Hematopoietic multipotent progenitor cell treated with erythropoietin and hydrocortisone succinate and interleukin-3 and kit ligand, for 8 days (in vitro differentiated cells): ENCODE measurements around the gene UCN2.
"Not testable (repeated sequence)": the region's sequence is repeated elsewhere in the genome, so short reads cannot be mapped to it uniquely, and the experiment has no call there.

Experiments
- DNase-seq: peaks from one replicate; pipeline ENCODE4 v3.0.0-alpha.2; 2015

The UCN2 gene

DNA sequence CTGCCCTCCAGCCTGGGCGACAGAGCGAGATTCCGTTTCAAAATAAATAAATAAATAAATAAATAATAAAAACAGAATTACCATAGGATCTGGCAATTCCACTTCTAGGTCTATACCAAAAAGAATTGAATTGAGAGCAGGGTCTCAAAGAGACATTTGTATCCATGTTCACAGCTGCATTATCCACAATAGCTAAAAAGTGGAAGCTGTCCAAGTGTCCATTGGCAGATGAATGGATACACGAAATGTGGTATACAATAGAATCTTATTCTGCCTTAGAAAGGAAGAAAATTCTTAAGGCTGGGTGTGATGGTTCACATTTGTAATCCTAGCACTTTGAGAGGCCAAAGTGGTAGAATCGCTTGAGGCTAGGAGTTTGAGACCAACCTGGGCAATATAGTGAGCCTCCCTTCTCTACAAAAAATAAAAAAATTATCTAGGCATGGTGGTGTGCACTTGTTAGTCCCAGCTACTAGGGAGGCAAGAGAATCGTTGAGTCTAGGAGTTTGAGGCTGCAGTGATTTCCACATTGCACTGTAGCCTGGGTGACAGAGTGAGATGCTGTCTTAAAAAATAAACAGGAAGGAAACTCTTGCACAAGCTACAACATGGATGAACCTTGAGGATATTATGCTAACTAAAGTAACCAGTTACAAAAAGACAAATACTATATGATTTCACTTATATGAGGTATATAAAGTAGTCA lies 31.2 kb downstream of the UCN2 start:
- no peak for DNase-seq

DNA sequence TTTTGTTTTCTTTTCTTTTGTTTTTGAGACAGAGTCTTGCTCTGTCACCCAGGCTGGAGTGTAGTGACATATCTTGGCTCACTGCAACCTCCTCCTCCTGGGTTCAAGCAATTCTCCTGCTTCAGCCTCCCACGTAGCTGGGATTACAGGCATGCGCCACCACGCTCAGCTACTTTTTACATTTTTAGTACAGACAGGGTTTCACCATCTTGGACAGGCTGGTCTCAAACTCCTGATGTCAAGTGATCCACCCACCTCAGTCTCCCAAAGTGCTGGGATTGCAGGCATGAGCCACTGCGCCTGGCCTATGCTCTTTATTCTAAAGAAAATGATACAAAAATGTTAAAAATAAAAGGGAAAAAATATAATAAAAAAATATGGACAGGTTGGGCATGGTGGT lies 32.9 kb downstream of the UCN2 start:
- not testable (repeated sequence) for DNase-seq

DNA sequence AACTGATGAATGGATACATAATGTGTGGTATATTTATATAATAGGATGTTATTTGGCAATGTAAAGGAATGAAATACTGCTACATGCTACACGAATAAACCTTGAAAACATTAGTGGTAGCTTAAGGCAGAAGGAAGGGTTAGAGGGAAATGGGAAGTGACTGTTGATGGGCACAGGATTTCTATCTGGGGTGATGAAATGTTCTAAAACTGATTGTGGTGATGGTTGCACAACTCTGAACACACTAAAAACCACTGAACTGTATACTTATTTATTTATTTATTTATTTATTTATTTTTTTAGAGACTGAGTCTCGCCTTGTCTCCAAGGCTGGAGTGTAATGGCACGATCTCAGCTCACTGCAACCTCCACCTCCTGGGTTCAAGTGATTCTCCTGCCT lies 34.8 kb downstream of the UCN2 start:
- DNase-seq: no peak

DNA sequence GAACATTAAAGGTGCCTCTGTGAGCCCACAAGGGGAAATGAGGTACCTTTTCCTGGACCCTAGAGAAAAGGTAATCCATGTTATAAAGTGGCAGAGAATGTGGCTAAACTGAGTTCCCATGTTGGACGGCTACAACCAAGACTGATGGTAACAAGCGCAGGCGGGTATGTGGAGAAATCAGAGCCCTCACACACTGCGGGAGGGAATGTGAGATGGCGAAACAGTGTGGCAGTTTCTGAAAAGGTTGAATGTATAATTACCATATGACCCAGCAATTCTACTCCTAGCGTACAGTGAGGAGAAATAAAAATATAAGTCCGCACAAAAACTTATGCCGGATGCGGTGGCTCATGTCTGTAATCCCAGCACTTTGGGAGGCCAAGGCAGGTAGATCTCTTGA lies 35.5 kb downstream of the UCN2 start:
- DNase-seq: no peak

DNA sequence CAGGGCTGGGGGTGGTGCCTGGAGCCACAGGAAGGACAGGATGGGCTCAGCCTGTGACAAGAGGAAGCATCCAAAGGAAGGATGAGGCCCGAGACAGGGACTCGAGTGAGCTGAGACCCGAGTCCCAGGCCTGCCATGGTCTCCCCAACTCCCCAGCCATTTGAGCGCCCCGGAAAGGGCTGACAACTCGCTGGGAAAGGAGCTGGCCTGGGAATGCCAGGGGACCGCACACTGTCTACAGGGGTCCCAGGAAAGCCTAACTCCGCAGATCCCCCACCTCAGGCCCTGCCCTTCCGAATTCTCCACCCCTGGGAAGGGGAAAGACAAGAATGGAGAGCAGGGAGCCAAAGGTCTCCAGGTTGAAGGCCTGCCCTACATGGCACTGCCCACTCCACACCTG lies 38.6 kb downstream of the UCN2 start:
- no peak for DNase-seq

DNA sequence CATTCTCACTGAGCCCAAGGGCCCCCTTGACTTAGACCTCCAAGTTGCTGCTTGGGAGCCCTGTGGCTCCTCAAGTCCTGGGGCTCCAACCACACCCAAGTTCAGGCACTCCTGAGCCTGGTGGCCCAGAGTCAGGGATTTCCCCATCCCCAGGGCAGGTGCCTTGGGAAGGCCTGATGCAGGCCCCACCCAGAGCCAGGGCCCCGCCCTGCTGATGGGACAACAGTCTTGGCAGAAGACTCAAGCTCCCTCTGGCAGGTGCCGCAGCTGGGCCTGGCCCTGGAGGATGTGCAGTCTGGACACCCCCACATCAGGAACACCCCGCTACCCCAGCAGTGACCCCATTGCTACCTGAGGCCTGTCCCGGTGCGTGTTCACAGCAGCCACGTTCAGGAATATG lies 41.9 kb downstream of the UCN2 start:
- no peak for DNase-seq

DNA sequence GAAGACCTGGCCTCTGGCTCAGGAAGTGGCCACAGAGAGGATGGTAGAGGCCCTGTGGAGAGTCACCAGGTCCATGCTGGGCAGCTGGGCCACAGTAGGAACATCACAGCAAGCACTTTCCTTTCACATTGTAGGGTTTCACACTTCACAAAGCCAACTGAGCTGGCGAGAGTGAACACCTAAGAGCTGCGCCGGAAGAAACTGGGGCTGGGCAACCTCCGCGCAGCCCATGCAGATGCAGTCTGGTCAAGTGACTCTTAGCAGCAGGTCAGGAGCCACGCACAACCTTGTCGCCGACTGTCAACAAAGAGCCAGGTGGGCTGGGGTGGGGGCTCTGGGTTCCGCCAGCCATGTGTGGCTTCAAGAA lies 44.3 kb downstream of the UCN2 start:
- no peak for DNase-seq

DNA sequence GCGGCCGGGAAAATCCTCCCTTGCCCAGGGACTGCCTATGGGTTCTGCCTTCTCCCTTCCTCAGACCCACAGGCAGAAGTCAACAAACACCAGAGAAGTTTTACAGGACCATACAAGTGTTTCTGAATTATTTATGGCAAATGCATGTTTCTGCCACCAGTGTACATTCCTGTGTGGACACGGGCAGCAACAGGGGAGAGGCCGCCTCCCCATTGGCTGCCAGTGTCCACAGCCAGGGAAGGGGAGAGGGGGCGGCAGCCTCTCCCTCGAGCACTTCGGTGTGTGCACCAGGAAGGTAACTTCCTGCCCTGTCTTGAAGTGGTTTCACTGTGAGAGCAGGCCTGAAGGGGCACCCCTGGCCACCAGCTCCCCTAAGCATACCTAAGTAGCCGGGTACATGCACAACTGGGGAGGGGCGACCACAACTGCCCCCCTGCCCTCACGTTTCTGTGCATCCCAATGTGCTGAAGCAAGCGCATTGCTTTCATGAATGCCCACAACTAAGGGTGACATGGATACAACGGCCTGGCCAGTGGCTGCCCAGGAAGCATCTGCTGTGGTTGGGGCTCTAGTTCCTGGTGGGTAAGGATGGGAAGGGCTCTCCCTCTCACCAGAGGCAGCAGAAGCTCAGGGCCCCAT lies 44.8 kb downstream of the UCN2 start:
- DNase-seq: no peak

DNA sequence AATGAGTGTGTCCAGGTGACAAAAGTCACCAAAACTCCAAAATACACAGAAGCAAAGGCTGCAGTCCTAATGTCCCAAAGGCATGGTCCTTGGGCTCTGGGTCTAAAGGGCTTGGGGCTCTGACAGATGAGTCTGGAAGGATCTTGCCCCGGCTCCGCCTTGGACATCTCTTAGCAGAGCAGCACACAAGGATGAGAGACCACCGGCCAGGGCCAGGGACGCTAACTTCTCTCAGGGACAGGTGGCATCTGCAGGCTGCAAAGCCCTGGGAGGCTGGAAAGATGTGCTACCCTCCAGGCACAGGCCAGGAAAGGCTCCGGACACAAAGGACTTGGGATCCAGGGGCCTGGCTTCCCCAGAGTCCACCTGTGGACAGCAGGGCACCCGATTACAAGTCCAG lies 45.5 kb downstream of the UCN2 start:
- no peak for DNase-seq

DNA sequence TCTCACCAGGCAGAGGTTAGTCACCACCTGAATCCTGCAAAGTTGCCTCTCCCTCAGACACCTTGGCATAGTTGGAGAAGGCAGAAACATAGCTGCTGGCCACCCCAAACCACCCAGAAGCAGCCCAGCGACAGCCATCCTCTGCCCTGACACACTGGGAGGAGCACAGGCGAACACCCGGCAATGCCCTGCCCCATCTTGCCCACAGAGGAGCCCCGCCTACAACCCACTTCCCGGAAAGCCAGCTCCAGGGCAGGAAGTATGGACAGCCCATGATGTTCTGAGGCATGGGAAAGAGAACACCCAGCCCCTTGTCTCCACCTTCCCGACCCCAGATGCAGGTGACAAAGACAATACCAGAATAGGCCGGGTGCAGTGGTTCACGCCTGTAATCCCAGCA lies 47.0 kb downstream of the UCN2 start:
- DNase-seq: no peak

DNA sequence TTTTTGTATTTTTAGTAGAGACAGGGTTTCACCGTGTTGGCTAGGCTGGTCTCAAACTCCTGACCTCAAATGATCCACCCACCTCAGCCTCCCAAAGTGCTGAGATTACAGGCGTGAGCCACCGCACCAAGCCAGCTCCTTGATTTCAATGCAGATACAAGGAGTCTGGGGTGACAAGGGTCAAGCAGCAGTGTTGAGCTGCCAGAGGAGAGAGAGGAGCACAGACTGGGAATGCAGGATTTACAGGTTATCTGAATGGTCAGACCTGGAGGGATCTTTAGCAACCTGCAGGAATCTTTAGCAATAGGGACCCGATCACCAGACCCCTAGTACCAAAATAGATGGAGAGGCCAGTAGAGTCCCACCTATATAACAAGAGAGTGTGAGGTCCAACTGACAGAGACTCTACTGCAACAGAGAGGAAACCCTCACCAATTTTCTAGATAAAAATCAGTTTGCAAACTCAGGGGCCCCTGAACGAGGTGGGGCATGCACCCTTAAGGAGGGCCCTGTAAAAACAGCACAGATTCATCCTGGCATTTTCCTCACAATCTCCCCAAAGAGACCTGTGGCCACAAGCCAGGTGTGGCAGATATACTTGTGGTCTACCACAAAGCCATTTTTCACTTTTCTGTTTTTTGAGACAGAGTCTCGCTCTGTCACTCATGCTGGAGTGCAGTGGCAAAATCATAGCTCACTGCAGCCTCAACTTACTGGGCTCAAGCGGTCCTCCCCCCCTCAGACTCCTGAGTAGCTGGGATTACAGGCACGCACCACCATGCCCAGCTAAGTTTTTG lies 49.0 kb downstream of the UCN2 start:
- no peak for DNase-seq
